GM21528 (cell line): ENCODE results near the gene LRMDA.
"Not testable (repeated sequence)": the region's sequence is repeated elsewhere in the genome, so short reads cannot be mapped to it uniquely, and the experiment has no call there.

ENCODE experiments used
- ATAC-seq: cut with Tn5 transposase; IDR thresholded peaks from one replicate; pipeline ENCODE4 v1.9.1; 2021; ENCODE audit warnings: mild to moderate bottlenecking, moderate library complexity; ENCODE audit not compliant: unreplicated experiment, low FRiP score

LRMDA gene

DNA sequence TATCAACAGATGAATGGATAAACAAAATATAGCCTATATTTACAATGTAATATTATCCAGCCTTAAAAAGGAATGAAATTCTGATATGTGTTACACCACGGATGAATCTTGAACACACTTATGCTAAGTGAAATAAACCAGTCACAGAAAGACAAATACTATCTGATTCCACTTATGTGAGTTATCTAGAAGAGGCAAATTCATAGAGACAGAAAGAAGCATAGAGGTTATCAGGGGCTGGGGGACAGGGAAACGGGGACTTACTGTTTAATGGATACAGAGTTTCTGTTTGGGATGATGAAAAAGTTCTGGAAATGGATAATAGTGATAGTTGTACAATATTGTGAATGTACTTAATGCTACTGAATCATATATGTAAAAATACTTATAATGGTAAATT is 329.9 kb downstream of the LRMDA start:
- ATAC-seq: no peak

DNA sequence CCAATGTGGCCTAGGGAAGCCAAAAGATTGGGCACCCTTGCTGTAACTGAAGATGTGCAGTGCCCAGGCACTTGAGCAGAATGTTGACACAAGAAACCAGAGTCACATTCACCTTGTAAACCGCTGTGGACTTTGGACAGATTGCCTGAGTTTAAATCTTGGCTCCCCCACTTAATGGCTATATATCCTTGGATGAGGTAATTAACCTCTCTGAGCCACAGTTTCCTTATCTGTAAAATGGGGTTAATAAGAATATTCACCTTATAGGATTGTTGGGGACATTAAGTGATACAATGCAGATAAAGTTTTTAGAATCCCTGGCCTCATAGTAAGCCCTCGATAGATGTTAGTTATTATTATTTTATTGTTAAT is 331.0 kb downstream of the LRMDA start:
- no peak for ATAC-seq

DNA sequence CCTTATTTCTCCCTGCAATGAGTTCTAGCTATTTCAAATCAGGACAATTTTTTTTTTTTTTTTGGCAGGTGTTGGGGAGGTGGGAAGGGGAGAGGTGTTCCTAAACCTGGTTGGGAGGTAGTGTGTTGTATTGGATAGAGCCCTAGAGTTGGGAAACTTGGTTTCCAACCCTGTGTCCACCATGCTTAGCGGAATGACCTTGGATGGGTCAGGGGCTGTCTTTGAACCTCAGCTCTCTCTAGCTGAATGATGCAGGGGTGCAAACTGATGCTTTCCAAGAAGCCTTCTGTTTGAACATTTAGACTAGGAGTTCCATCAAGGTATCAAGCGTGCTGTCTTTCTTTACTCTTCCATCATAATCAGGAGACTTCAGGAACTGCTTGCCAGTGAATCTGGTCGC is 332.2 kb downstream of the LRMDA start:
- no peak for ATAC-seq

DNA sequence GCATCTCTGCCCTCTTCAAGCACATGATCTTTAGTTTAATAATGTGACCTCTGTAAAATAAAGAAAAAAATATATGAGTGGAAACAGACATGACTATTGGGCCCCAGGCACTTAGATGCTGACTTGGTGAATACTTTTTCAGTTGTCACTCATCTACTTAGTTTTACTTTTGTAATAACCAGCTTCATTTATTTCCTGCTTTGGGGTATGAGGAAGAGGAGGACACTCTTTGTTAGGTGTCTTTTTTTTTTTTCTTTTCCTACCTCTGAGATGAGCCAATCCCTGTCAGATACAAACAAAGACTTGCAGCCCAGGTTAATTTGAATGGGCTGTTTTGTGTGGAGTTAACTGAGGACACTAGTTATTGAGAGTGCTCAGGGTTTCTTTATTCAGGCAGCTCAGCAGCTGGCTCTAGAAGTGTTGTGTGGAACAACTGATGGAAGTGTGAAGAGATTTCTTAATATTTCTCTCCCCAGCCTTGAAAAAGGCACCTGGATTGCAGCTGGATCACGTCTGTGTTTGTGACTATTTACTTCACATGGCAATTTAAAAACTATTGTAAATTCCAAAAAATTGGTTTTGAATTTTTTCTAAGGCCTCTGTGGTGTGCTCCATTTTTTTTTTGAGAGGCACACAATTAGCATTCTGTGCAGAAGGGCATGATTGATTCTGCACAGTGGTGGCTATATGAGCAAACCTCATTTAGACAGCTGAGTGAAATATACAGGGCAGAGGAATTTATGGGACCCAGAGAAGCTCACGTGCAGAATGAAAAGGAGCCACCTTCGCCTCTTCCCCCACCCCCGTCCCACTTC is 333.8 kb downstream of the LRMDA start:
- ATAC-seq: no peak

DNA sequence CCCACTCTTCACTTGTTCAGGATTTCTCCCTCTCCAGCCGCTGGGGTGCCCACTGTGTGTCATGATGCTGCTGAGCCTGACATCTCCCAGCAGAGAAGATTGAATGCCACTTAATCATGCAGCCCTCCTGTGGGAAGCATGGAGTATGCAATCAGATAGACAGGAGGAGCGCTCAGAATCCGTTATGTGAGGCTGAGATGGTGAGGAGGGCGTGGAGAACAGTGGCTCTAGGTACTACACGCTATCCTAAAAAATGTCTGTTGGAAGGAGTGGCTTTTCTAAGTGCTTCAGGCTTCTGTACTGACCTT is 334.3 kb downstream of the LRMDA start:
- ATAC-seq: no peak

DNA sequence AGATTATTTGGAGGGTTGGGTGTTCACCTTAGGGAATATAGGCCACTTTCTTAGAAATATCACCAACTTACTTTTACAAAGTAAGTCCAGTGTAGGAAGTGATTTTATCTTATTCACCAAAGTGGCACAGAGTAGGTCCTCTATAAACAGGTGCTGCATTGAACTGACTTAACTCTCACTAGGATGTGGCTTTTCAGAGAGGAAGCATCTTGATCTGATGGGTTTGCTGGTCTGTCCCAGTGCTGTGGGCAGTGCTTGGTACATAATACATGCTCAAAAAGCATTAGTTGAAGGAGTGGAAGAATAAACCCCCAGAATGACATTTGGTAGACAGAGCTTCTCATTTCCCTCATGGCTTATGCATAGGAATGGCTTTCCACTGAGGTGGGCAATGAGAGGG is 334.7 kb downstream of the LRMDA start:
- no peak for ATAC-seq

DNA sequence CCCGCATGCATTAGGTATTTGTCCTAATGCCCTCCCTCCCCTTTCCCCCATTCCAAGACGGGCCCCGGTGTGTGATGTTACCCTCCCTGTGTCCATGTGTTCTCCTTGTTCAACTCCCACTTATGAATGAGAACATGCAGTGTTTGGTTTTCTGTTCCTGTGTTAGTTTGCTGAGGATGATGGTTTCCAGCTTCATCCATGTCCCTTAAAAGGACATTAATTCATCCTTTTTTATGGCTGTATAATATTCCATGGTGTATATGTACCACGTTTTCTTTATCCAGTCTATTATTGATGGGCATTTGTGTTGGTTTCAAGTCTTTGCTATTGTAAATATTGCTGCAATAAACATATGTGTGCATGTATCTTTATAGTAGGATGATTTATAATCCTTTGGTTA is 335.3 kb downstream of the LRMDA start:
- ATAC-seq: not testable (repeated sequence)

DNA sequence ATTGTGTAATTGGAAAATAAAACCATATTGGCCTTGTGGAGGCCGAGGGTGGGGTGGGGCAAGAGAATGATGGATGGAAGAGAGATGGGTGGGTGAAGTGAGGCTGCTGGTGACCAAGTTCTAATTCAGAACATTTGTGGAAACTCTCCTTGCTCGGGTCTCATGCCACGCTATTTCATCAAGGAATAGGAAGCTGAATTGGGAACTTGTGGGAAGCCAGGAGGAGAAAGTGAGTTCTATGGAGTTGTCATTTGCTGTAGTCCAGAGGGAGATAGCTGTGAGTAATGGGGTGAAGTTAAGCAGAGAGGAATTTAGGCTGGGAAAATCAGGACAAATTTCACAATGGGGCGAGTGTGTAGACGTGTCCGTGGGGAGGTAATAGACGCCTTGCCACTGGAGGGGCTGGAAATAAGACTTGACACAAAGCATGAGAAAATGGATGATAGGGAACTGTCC is 339.2 kb downstream of the LRMDA start:
- ATAC-seq: no peak

DNA sequence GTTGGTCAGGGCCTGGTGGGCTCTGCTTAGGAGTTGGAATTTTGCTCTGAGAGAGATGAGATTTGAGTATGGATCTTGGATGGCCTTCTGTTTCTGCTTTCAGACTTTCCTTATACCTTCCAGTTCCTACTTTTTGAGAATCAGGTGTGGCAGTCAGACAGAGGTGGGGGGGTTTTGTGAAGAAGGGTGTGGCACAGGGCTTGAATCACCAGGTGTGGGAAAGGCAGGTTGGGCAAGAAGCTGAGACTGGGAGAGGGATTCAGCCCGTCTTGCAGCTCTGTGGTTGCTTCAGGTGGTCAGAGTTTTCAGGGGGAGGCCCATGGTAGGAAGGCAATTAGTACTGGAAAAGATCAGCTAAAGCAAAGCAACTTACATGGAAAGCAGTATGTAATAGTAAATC is 340.2 kb downstream of the LRMDA start:
- no peak for ATAC-seq

DNA sequence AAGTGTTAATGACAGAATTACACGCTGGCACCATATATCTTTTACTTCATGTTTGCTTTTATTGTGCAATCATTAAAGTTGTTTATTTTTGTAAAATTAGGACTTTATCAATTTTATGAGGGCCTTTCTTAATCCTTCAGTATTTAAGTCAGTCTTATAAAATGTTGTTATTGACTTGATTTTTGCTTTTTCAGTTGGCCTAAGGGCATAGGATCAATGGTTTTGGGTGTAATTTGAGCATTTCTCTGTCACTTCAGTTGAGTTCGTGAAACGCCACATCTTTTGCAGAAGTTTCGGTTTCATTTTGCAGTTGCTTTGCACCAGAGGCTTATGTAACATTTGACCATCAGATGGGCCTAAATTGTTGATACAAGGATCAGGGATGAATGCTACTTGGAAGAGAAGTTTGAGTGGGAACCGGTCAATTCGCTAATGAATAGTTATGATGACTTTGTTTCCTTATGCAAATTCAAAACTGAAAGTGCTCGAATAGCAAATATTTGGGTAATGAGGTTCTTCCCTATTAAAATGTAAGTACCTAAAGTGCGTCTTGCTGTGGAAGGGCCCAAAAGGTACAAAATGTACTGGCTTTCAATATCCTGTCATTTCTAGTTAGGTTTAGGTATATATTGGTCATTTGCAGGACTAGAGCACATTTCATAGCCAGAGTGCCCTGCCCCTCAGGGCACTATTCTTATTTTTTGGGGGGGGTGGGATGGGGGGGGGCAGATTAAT is 340.9 kb downstream of the LRMDA start:
- ATAC-seq: peak; percentile 80

DNA sequence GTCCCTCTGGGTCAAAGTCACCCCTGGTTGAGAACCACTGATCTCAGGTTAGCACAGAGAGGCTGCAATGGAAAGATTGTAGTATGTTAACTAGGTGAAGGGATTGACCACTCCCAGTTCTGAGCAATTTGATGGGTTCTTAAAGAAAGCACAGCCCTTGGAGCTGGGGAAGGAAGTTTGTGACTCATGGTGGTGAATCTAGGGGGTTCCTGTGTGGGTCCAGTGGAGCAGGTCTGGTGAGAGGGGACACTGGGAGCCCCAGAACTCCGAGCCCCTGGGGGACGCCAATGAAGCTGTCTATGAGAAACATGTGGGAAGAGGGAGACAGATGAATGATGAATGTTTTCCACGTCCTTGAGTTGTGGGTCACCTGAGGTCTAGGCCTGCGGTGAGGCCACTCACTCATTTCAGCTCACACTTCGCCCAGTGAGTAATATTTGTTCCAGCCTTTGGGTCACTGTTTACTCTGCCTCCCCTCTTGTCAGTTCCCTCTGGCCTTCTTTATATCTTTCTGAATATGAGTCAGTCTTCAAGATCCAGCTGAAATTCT is 341.9 kb downstream of the LRMDA start:
- no peak for ATAC-seq

DNA sequence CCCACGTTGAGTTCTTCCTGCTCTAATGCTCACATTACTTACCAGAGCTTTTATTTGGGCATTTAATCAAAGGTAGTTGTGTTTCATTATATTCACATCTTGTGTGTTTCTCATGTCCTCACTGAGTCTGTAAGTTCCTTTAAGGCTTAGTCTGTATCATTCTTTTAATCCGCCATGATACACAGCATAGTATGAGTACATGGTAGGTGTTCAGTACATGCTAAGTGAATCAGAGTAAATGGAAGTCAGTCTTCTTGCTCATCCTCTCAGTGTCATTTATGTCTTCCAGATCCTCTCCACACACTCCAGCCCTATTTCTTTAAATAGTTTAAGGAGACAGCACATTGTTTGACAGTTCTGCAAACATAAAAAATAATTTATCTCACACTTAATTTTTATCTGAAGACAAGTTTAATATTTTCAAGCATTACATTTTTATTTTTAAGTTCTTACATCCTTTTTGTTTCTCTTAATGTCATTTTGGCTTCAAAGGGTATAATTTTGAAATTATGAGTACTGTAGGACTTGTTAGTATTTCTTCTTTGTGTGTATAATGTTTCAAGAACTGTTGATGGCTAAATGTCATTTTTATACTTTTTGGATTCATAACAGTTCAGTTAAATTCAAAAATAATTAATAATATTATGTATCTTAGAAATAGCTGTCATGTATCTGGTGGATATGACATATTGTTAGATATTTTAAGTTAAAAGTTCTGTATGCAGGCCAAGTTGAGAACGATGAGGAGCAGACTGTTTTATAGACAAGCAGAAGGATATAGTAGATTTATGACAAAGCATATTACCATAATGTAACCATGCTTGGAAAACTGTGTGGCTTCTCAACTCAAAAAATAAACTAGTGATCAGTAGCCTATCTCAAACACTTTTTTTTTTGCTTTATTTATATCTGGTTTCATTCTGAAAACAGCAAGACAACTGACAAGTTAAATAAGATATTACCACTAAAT is 342.7 kb downstream of the LRMDA start:
- no peak for ATAC-seq

DNA sequence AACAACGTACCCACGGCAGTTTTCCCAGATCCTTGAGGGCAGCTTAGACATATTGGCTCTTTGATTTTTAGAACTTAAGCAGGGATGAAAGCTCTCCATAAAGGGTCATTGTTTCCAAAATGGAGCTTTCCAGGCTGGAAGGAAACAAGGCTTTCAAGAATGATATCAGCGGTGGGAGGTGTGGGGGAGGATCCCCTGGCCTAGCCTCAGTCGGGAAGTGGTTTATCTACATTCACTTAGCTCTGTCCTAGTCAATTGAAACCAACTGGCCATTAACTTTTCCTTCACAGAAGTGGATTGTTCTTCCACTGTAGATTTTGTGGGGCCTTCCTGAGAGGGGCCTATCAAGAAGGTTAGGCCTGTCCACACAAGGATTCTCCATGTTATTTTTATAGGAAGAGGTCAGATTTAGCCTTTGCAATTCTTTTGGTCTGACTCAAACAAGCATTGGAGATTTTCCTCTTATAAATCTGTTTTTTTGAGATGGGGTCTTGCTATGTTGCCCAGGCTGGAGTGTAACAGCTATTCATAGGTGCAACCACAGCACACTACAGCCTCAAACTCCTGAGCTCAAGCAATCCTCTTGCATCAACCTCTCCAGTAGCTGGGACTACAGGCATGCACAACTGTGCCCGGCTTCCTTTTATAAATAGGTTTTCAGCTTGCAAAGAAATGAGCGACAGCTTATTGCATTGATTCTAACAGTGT is 343.5 kb downstream of the LRMDA start:
- no peak for ATAC-seq

DNA sequence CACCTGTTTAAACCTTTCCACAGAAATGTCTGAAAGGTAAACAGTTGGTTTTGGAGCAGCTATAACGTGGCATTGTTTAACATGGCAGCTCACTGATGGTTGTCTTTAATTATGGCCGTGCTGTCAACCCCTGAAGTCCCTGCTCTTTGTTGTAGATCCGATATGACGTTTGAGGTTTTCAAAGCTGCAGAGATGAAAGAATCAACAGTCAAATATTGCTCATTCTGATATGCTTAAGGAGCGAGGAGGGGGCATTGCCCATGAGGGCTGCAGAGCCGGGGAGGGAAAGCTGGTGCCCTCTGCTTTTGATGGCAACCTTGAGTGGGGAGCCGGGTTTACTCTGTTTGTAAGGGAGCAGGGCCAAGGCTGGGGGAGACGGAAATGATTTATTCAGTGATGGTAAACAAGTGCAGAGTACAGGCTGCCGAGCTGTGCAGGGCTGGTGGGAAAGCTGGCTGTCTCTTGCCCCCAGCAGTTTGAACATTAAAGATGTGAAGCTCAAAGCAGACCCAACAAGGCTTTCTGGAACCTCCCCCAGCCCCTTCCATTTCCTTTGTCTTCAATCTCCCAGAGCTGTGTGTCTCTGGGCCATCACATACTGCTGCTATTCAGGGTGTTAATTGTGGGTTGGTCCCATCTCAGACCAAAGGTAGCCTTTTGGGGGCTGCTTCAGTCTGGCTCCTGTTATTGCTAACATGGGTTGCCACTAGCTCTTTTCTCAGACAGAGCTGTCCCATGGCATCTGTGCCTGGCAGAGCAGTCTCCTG is 345.5 kb downstream of the LRMDA start:
- ATAC-seq: no peak

DNA sequence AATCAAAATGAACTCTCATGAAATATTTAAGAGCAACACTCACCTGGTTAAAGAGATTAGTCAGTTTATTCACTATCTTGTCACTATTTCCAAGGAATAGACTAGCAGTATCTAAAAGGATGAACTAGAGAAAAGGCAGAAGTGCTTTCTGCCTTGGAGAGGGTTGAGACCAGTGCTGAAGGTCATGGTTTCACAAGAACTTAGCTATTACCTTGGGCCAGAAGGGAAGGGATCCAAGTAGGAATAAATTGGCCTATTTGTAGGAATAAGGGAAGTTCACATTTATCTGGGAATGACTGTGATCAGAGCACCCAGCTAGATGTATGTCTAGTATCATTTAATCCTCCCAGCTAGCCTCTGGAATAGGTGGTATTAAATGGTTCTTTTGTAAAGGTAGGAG is 347.2 kb downstream of the LRMDA start:
- no peak for ATAC-seq

DNA sequence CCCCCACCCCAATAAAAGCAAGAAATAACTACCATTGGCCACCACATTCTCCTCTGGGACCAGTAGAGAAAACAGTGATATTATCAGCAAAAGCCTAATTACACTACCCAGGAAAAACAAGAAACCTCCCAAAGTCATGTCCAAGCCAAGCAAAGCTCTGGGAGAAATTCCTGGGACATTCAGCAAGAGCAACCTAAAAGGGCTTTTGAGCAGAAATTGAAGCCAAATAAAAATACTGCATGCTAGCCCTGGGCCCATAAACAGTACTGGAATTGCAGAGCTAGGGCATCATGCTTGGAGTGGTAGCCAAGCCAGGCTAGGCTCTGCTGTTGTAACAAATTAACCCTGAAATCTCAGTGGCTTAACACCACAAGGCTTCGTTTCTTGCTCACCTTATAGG is 347.9 kb downstream of the LRMDA start:
- ATAC-seq: no peak

DNA sequence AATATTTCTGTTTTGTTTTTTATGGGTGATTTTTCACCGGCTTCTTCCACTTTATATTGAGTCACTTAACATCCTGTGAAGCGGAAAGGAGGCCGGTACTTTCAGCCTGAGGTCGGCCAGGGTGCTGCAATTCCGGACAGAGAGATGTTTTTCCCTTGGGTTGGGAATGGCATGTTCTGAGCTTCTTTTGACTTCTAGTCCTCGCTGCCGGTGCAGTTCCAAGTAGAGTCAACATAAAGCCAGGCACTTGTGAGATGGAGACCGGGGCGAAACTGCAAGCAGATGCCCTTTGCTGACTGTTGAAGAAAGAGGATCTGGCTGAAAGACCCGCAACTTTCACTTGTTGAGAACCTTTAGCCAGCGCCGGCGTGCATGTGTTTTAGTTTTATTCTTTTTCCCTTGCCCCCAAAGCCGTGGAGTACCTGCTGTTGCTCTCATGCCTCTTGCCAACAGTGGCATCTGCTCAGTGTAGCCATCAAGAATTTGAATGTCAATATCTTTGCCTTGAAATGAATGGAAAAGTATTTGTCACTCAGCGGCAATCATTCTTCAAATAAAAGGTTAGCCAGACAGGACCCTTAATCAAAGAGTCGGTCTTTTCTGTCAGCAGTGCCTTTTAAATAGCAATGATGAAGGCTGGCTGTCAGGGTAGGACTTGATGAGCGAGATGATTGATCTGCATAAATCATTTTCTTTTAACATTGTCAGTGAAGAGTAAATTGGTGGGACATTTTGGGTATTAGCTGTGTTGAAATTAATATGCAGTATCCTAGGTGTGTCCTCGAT is 351.2 kb downstream of the LRMDA start:
- ATAC-seq: no peak

DNA sequence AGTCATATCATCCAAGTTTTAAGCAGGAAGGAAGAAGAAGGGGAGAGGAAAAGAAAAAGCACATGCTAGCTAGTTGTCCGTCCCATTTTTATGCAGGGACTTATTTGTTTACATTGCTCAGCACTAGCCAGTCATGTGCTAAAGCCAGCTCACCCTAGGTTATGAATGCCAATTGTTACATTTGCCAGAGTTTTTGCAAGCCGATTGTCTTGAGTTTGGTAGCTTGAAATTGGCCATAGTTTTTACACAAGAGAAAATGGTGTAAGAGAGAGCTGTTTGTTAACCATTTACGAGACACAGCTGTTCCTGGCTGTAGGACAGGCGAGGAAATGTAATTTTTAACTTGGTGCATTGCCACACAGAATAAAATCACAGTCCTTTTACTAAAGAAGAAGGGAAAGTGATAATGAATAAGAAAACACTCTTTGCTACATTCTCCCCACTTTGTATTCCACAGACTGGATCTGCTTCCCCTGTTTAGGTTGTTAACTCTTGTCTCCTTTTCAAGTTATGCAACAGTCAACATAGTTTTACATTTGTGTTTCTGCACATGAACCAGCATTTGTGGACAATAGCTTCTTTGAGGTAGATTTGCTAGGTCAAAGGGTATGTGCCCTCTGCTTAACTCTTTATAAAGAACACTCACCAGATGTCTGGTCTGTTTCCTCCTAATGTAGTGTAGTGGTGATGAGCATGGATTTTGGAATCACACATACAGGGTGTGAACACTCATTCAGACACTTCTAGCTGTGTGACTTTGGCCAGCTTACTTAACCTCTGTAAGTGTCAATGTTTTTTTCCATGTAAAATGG is 357.2 kb downstream of the LRMDA start:
- no peak for ATAC-seq
